D721Med (cell line): ENCODE data around the gene NGDN.

Experiments used
- DNase-seq: peaks from one replicate; pipeline ENCODE4 v3.0.0; 2011; ENCODE audit warnings: low spot score; ENCODE audit not compliant: insufficient read length
- FAIRE-seq: peaks from 2 replicates; lab custom pipeline; 2011; peaks lifted over from hg19 to GRCh38; lab: Jason Lieb, UNC
- TF ChIP-seq, protein P1 (sequence below): IDR thresholded peaks from 2 replicates; pipeline ENCODE4 v1.5.1; 2012; ENCODE audit warnings: mild to moderate bottlenecking, control low read depth; ENCODE audit not compliant: insufficient read depth; ENCODE audit errors: missing control alignments

Gene NGDN

DNA sequence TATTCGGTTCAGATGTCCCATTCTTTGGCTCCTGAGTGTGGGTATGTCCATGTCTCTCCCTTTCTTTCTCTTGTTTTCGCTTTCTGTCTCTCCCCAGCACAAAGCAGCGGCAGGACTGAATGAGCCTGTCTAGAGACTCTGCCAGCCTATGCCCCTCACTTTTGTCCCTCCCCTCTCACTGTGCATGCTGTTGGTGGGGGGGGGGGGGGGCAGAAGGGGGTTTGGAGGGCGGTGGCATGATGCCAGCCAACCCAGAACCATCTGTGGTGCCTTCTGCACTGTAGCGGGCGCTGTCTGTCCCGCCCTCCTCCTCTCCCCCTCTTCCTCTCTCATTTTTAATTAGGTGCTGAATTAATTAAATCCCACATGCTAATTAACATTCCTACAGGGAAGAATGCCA lies 17.7 kb downstream of the NGDN start:
- TF ChIP-seq, protein P1, sequence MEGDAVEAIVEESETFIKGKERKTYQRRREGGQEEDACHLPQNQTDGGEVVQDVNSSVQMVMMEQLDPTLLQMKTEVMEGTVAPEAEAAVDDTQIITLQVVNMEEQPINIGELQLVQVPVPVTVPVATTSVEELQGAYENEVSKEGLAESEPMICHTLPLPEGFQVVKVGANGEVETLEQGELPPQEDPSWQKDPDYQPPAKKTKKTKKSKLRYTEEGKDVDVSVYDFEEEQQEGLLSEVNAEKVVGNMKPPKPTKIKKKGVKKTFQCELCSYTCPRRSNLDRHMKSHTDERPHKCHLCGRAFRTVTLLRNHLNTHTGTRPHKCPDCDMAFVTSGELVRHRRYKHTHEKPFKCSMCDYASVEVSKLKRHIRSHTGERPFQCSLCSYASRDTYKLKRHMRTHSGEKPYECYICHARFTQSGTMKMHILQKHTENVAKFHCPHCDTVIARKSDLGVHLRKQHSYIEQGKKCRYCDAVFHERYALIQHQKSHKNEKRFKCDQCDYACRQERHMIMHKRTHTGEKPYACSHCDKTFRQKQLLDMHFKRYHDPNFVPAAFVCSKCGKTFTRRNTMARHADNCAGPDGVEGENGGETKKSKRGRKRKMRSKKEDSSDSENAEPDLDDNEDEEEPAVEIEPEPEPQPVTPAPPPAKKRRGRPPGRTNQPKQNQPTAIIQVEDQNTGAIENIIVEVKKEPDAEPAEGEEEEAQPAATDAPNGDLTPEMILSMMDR: no peak
- FAIRE-seq (no peak), DNase-seq (no peak)

DNA sequence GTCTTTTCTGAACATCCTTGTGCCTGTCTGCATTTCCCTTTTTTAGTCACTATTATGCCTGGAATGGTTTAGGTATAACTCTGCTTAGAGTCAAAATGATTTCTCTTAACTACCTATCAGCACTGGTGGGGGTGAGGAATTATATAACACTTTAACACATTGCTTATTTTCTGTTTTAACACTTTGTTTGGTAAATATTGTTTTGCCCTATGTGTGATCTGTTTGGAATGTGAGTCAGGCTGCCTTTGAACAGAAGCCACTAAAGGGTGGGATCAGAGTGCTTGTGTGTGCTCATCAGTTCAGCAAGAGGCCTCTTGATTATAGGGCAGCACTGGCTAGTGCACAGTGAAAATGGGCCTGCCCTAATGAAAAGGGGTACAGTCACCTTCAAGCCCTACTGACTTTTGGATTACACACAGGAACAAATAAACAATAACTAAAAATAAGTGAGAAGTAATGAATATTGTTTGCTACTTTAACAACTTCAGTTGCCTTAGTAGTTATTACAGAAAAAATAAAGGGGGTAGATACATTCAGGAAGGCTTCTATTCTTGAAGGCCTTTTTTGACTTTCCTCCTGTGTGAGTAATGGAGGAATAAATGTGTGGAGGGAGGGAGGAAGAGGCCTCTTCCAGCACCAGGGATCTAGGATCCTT lies 23.2 kb downstream of the NGDN start:
- TF ChIP-seq, protein P1: no peak
- DNase-seq (no peak), FAIRE-seq (no peak)

DNA sequence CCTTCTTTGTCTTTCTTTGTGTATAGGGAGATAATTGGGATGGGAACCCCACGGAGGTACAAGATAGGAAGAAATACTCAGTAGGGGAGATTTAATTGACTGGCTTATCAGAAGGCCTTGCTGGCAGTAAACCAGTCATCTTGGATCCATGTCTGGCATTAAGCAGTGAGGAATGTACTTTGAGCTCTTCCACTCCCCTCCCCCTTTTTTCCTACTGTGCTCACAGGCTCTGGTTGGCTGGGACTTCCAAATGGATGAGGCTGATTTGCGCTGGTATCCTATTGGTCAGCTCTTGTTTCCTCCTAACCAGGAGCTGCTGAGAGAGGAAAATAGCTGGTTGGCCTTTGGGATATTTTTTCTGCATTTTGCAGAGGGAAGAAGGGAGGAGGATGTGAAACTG lies 24.7 kb downstream of the NGDN start:
- no peak for FAIRE-seq
- DNase-seq: no peak
- TF ChIP-seq, protein P1: no peak

DNA sequence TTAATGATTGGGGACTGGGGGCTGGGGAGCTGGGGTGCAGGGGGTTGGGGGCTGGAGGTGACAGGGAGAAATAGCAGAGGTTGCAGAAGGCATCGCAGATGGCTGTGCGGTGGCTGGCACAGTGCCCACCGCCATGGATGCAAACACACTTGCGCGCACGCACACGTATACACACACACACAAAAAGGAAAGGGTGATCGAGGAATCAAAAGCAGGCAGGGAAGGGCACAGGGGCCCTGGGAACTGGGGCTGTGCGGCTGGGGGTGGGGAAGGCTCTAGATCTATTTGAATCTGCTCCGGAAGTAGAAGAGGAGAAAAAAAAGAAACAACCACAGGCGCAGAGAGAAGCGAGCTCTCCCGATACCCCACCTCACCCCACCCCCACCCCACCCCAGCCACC lies 42.7 kb downstream of the NGDN start:
- TF ChIP-seq, protein P1: no peak
- FAIRE-seq (no peak), DNase-seq (no peak)

DNA sequence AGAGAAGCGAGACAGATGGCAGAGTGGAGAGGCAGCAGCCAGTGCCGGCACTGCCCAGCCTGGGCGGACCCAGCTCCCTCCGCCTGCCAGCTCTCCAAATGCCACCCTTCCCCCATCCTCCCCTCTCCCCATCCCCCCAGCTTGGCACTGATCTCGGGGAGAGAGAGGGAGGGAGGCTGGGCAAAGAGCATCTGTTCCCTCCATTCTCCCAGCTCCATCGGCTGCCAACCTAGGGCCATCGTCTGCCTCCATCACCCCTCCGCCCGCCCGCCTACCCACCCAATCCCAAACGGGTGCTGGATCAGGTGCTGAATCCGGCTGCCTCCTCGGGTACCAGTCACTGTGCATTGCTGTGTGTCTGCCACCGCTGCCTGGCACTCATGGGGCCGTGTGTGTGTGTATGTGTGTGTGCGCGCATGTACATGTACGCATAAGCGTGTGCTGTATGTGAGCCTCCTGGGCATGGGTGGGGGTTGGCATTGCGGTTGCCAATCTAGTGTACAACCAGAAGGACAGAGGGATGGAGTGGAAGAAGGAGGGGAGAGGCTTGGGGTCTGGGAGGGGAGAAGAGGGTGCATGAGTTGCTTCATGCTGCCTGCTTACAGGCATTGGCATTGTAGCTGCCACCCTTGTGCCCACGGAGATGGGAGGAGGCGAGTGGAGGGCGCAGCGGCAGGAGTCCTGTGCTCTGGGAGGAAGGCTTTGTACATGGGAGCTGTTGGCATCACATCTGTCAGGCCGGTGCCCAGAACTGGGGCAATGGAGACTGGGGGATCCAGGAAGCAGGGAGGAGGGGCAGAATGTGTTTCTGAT lies 43.7 kb downstream of the NGDN start:
- DNase-seq (no peak), FAIRE-seq (no peak)
- TF ChIP-seq, protein P1: no peak

DNA sequence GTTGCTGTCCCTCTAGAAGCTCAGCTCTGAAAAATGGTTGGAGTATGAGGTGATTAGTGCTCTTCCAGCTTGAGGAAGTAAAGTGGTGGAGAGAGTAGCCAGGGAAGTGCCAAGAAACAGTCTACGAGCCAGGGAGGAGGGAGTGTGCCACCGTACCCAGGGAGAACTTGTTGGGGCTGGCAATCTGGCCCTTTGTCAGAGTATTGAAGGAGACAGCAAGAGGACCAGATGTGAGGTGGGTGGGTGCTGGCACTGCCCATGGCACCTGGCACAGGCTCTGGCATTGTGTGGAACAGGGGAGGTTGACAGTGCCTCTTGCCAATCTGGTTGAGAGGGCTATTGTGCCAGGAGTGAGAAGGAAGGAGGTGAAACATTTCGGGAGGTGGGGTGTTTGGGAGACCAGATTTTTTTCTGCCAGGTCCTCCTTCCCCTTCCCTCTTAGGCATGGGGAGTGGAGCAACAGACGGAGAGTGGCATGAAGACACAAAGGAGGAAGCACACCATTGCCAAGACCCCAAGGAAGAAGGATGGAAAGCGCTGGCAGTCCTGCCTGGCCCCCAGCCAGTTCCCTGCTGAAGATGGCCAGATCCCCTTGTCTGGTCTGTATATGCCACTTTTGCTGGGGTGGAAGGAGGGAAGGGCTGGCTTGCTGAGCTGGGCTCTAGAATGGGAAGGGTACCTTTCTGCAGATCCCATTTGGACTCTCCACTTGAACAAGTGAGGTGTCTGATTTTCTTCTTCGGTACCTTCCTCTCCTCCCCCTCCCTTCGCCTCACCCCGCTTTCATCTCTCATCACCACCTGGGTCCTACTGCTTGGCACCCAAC lies 44.5 kb downstream of the NGDN start:
- FAIRE-seq (no peak), DNase-seq (no peak)
- TF ChIP-seq, protein P1: no peak
